Activated CD8-positive, alpha-beta T cell treated with anti-CD3 and anti-CD28 coated beads for 36 hours (primary cell): ENCODE results near the gene ZMIZ1. TPM values are rescaled to one million over a fixed set of nuclear protein-coding genes. Genes with fewer than 3 reads are reported as not detected.

ENCODE experiments used
- ATAC-seq: fragments of 200-7000 bp; cut with Tn5 transposase; one replicate; pipeline ENCODE4 v1.10.0; 2021; ENCODE audit warnings: mild to moderate bottlenecking, moderate library complexity
- CTCF ChIA-PET: fragments of 350-600 bp; sonication (Branson Sonifier 250); formaldehyde crosslinking; loops from one replicate; lab custom pipeline; 2021; ENCODE audit warnings: antibody characterized with exemption; lab: Charles Lee
- POLR2A ChIA-PET: fragments of 350-600 bp; sonication (Branson Sonifier 250); formaldehyde crosslinking; loops from one replicate; lab custom pipeline; 2021; ENCODE audit warnings: antibody characterized with exemption; lab: Charles Lee
- DNase-seq: peaks from one replicate; pipeline ENCODE4 v3.0.0-alpha.2; 2020
- H3K27ac Mint-ChIP-seq: one replicate; pipeline ENCODE4 v1.8.0; 2021; ENCODE audit warnings: mild to moderate bottlenecking, mixed read lengths
- H3K27me3 Mint-ChIP-seq: one replicate; pipeline ENCODE4 v1.8.0; 2021; ENCODE audit warnings: mixed read lengths
- H3K36me3 Mint-ChIP-seq: one replicate; pipeline ENCODE4 v1.8.0; 2021; ENCODE audit warnings: low read depth, mixed read lengths
- H3K4me1 Mint-ChIP-seq: one replicate; pipeline ENCODE4 v1.8.0; 2021; ENCODE audit warnings: low read depth, mixed read lengths
- H3K4me3 Mint-ChIP-seq: one replicate; pipeline ENCODE4 v1.8.0; 2021; ENCODE audit warnings: mild to moderate bottlenecking, moderate library complexity, mixed read lengths
- H3K9me3 Mint-ChIP-seq: one replicate; pipeline ENCODE4 v1.8.0; 2021; ENCODE audit warnings: mixed read lengths
- CTCF ChIP-seq: fragments of 200-600 bp; IDR thresholded peaks from one replicate; pipeline ENCODE4 v1.8.0; 2022; ENCODE audit warnings: antibody characterized with exemption, mild to moderate bottlenecking
- intact Hi-C: fragments of 100-400 bp; cut with micrococcal nuclease; formaldehyde crosslinking; loops from one replicate; pipeline ENCODE4 v1.10.0; 2022
- total RNA-seq, 2 experiments: library from RNA; stranded (reverse); gene quantifications; one replicate each; pipeline ENCODE4 v1.2.3, GENCODE V29; 2021

Gene ZMIZ1
- total RNA-seq, 2 experiments from 2014 or later: 46.5 to 52.2 TPM

- Mint-ChIP-seq H3K9me3 (no peaks in the 10 kb centered on the region), H3K27me3 (no peaks in the 10 kb centered on the region), H3K4me3 (no peak overlapping the region), H3K27ac (no peak overlapping the region), H3K36me3 (no peaks in the 10 kb centered on the region), H3K4me1 (no peaks in the 10 kb centered on the region)
- no peak for TF ChIP-seq CTCF
- intact Hi-C loops: no loop called here
- ATAC-seq (no peak), DNase-seq (no peak)
- POLR2A ChIA-PET: interaction anchor here (0.7 kb wide), 1 partner anchor 139 kb away, joined by 3 read pairs; no protein-coding TSS in a partner anchor
- CTCF ChIA-PET: no interaction called here
Measured at GRCh38 chr10:79209831-79210230, 141.1 kb downstream of the ZMIZ1 start.

GRCh38 chr10:79210672-79211071 lies 141.9 kb downstream of the ZMIZ1 start:
- H3K36me3 Mint-ChIP-seq: no peaks in the 10 kb centered on the region
- no peak for TF ChIP-seq CTCF
- no peak overlapping the region for H3K4me3 Mint-ChIP-seq
- no peaks in the 10 kb centered on the region for H3K9me3 Mint-ChIP-seq
- H3K4me1 Mint-ChIP-seq: no peaks in the 10 kb centered on the region
- no peak for ATAC-seq
- H3K27me3 Mint-ChIP-seq: no peaks in the 10 kb centered on the region
- ChIA-PET POLR2A (no interaction called here), CTCF (no interaction called here)
- H3K27ac Mint-ChIP-seq: no peak overlapping the region
- no peak for DNase-seq
- intact Hi-C loops: no loop called here

- ChIA-PET POLR2A (no interaction called here), CTCF (interaction anchor here (0.8 kb wide), 1 partner anchor 19 kb away, joined by 3 read pairs; no protein-coding TSS in a partner anchor)
- no peak for TF ChIP-seq CTCF
- Mint-ChIP-seq H3K9me3 (no peaks in the 10 kb centered on the region), H3K27me3 (no peaks in the 10 kb centered on the region), H3K4me3 (no peak overlapping the region), H3K27ac (no peak overlapping the region), H3K4me1 (no peaks in the 10 kb centered on the region), H3K36me3 (no peaks in the 10 kb centered on the region)
- ATAC-seq: no peak
- intact Hi-C loops: no loop called here
- no peak for DNase-seq
Measured at GRCh38 chr10:79211616-79212015, 142.8 kb downstream of the ZMIZ1 start.

GRCh38 chr10:79215531-79215930 lies 146.8 kb downstream of the ZMIZ1 start:
- H3K9me3 Mint-ChIP-seq: no peaks in the 10 kb centered on the region
- intact Hi-C loops: no loop called here

More at GRCh38 chr10:79215531-79215930, 146.8 kb downstream of the ZMIZ1 start:
- H3K27ac Mint-ChIP-seq: no peak overlapping the region
- no peak overlapping the region for H3K4me3 Mint-ChIP-seq
- ChIA-PET CTCF (interaction anchor here (1.1 kb wide), 1 partner anchor 13 kb away, joined by 3 read pairs; no protein-coding TSS in a partner anchor), POLR2A (no interaction called here)
- TF ChIP-seq CTCF: no peak
- peaks cover 1% of the 10 kb centered on the region for H3K36me3 Mint-ChIP-seq
- no peaks in the 10 kb centered on the region for H3K4me1 Mint-ChIP-seq
- ATAC-seq: no peak
- DNase-seq: no peak
- no peaks in the 10 kb centered on the region for H3K27me3 Mint-ChIP-seq
